GM10266 (cell line): ENCODE measurements around the gene MTM1.

Experiments used
- DNase-seq: peaks from one replicate; pipeline ENCODE4 v3.0.0; 2012; ENCODE audit errors: extremely low spot score
- TF ChIP-seq, protein P1 (sequence below): IDR thresholded peaks from 2 replicates; pipeline ENCODE4 v1.5.1; 2012; ENCODE audit warnings: mild to moderate bottlenecking, low read depth; ENCODE audit not compliant: control insufficient read depth, insufficient read depth; ENCODE audit errors: missing control alignments

MTM1 gene

DNA sequence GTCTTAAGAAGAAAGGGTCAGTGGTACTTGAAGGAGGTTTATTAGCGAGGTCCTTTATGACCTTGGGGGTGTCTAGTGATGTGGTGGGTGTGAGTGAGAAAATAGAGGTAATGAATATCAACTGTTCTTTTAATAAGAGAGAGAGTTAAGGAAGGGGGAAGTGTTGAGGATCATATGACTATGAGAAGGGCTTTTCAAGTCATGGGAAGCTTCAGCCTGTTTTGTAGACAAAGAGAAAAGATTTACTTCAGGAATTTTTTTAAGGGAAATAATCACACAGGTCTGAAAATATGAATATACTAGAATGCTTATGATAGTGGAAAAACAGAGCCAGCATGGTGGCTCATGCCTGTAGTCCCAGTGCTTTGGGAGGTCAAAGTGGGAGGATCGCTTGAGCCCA, 83.5 kb downstream of the MTM1 start:
- DNase-seq: no peak
- TF ChIP-seq, protein P1, sequence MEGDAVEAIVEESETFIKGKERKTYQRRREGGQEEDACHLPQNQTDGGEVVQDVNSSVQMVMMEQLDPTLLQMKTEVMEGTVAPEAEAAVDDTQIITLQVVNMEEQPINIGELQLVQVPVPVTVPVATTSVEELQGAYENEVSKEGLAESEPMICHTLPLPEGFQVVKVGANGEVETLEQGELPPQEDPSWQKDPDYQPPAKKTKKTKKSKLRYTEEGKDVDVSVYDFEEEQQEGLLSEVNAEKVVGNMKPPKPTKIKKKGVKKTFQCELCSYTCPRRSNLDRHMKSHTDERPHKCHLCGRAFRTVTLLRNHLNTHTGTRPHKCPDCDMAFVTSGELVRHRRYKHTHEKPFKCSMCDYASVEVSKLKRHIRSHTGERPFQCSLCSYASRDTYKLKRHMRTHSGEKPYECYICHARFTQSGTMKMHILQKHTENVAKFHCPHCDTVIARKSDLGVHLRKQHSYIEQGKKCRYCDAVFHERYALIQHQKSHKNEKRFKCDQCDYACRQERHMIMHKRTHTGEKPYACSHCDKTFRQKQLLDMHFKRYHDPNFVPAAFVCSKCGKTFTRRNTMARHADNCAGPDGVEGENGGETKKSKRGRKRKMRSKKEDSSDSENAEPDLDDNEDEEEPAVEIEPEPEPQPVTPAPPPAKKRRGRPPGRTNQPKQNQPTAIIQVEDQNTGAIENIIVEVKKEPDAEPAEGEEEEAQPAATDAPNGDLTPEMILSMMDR: no peak

DNA sequence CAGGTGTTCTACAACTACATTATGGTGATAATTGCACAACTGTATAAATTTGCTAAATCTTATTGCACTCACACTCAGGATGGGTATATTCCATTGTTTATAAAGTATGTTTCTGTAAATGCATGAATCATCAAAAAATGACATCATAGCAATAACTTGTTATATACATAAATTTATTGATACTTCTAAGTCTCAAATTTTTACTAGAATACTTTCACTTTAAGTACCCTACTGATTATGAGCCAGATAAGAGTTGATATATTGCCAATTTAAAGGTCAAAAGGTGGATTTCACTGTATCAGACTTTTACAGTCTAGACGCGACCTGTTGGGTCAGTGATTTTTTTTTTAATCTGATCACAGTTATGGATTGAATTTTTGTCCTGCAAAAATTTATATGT, 87.4 kb downstream of the MTM1 start:
- TF ChIP-seq, protein P1: no peak

DNA sequence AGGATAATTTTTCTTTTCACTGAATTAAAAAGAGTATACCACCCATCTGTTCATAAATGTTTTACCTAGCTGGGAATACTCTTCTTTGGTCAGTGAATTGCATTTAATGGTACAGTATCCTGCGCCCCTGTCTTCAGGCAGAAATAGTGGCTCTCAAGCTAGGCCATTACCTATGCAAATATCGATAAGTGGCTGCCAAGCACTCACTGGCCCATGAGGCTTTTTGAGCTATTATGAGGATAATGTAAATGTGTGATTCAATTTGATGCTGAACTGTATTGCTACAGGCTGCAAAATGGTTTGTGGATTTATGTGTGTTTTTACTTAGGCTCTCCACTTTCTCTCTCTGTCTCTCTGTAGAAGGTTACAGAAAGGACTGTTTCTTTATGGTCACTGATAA, 94.7 kb downstream of the MTM1 start:
- DNase-seq: no peak
- TF ChIP-seq, protein P1: no peak

More for the DNA sequence above, 87.4 kb downstream of the MTM1 start:
- DNase-seq: no peak

DNA sequence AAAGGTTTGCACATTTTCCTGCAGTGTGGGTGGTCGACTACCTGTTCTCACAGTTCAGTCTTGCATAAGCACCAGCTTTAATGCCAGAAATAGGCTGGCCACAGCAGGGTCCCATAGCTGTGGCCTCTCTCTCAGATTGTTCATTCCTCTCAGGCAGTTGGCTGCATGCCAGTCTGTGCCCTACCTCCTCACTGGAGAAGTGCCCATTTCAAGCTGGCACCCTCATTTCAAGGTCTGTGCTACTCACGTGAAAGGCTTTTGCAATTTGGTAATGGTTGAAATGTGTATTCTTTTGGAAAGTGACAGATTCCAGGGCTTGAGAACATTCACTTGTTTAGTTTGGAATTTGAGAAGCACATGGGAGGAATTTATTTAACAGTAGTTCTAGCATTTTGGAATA, 95.9 kb downstream of the MTM1 start:
- DNase-seq: no peak
- TF ChIP-seq, protein P1: no peak

DNA sequence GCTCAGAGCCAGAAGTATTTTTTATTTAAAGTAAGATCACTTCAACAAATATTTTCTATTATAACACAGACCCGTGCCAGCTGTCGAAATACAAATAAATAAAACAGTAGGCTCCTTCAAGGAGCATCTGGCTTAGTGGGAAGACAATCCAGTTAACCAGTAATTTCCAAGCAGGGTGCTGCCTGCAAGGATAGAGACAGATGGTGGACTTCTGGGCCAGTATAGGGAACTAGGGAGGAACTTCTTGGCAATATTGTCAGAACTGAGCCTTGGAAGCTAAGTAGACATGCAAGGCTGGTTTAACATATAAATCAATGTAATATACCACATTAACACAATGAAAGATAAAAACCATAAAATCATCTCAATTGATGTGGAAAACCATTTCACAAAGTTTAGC, 107.8 kb downstream of the MTM1 start:
- no peak for DNase-seq
- TF ChIP-seq, protein P1: no peak

DNA sequence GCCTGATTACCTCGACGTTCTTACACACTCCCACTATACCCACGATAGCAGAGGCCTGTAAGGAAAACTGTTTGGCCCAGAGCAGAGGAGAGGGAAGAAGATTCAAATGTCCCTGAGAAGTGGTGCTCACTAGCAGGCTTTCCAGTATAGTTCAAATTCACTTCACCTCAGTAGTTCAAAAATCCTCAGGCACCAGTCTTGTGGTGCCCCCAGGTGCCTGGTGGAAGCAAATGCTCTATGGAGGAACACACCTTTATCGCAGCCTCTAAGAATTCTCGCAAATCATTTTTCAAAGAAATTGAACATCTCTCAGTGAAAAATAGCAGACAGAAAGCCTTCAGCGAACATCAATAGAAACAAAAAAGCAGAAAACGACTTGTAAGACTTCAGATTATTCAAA, 112.6 kb downstream of the MTM1 start:
- no peak for DNase-seq
- TF ChIP-seq, protein P1: peak; percentile 31

DNA sequence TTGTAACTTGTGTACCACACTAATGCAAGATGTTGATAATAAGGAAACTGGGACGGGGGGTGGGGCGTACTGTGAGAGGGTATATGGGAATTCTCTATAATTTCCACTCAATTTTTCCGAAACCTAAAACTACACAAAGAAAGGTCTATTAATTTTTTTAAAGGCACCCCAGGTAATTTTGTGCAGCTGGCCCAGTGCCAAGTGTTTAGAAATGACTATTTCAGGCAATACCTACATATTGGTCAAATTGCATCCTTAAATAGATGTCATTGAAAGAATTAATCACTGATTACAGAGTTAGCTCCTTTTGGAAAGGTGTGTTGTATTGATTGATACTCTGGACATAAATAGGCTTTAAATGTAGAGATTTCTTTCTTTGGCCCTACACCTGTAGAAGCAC, 114.7 kb downstream of the MTM1 start:
- TF ChIP-seq, protein P1: no peak
- DNase-seq: no peak
